Activated CD4-positive, alpha-beta memory T cell treated with anti-CD3 and anti-CD28 coated beads, Interleukin-2, amount 10 ng/mL, durations not matched to agents 7 days and 5 days (primary cell): ENCODE results near the gene CDKN1B. TPM values are rescaled to one million over a fixed set of nuclear protein-coding genes. Genes with fewer than 3 reads are reported as not detected.

Experiments used
- CTCF ChIA-PET: fragments of 350-600 bp; sonication (Branson Sonifier 250); formaldehyde crosslinking; loops from one replicate; lab custom pipeline; 2021; ENCODE audit warnings: antibody characterized with exemption, inconsistent platforms; lab: Charles Lee
- POLR2A ChIA-PET: fragments of 350-600 bp; sonication (Branson Sonifier 250); formaldehyde crosslinking; loops from one replicate; lab custom pipeline; 2021; ENCODE audit warnings: antibody characterized with exemption; lab: Charles Lee
- DNase-seq: peaks from one replicate; pipeline ENCODE4 v3.0.0-alpha.2; 2020
- H3K27ac Mint-ChIP-seq: one replicate; pipeline ENCODE4 v1.8.0; 2021; ENCODE audit warnings: mild to moderate bottlenecking, mixed read lengths
- H3K27me3 Mint-ChIP-seq: one replicate; pipeline ENCODE4 v1.8.0; 2021; ENCODE audit warnings: mixed read lengths
- H3K36me3 Mint-ChIP-seq: one replicate; pipeline ENCODE4 v1.8.0; 2021; ENCODE audit warnings: low read depth, mixed read lengths
- H3K4me1 Mint-ChIP-seq: one replicate; pipeline ENCODE4 v1.8.0; 2021; ENCODE audit warnings: mixed read lengths
- H3K4me3 Mint-ChIP-seq: one replicate; pipeline ENCODE4 v1.8.0; 2021; ENCODE audit warnings: mild to moderate bottlenecking, mixed read lengths
- H3K9me3 Mint-ChIP-seq: one replicate; pipeline ENCODE4 v1.8.0; 2021; ENCODE audit warnings: mixed read lengths
- total RNA-seq, 2 experiments: library from RNA; stranded (reverse); gene quantifications; one replicate each; pipeline ENCODE4 v1.2.3, GENCODE V29; 2021

Gene CDKN1B
- total RNA-seq, 2 experiments from 2014 or later, result 164 to 166 TPM

DNA sequence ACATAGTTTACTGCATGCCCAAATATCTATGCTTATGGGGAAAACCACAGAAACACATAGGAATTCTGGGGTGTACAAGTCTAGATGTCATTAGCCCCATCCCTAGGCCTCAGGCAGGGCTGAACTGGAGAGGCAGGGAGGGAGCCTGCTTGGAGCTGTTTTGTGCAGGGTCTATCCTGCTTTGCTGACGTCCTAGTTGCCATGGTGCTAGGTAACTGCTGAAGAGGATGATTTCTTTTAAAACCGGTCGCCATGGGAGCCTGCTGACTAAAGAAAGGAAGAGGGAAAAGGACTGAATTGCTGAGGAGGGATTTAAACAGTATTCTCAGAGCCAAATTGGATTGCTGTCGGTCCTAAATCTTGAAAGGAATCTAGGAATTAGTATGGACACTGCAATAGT is 31.9 kb upstream of the CDKN1B start:
- Mint-ChIP-seq H3K4me1 (peaks cover 10% of the 10 kb centered on the region), H3K27me3 (no peaks in the 10 kb centered on the region), H3K9me3 (no peaks in the 10 kb centered on the region), H3K4me3 (no peak overlapping the region), H3K36me3 (peaks cover 35% of the 10 kb centered on the region), H3K27ac (no peak overlapping the region)
- ChIA-PET CTCF (no interaction called here), POLR2A (interaction anchor here (0.9 to 1.3 kb wide), 2 partner anchors 10 to 12 kb away, joined by 4 read pairs; no protein-coding TSS in a partner anchor)
- DNase-seq, result no peak

- Mint-ChIP-seq H3K27me3 (no peaks in the 10 kb centered on the region), H3K36me3 (peaks cover 42% of the 10 kb centered on the region), H3K4me1 (peaks cover 20% of the 10 kb centered on the region), H3K9me3 (no peaks in the 10 kb centered on the region), H3K27ac (no peak overlapping the region), H3K4me3 (no peak overlapping the region)
- ChIA-PET POLR2A (no interaction called here), CTCF (no interaction called here)
- DNase-seq, result no peak
These were observed 30.7 kb upstream of the CDKN1B start for GRCh38 chr12:12686472-12686871.

DNA sequence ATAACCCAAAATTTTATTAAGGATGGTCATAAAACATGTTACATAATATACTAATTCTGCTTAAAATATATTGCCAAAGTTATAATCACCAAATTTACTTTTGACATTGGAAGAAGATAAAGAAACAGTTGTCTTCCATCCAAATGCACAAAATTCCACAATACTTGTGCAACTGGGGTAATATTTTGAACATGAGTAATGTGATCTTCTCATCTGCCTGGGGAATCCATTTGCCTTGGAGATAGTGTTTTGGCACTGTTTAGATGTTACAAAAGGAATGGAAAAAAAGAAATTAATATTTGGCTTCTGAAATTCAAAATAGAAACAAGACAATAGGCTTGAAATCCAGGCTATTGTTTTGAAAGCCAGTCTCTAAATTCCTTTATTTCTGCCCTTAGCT is 30.2 kb upstream of the CDKN1B start:
- DNase-seq, result no peak
- Mint-ChIP-seq H3K27me3 (no peaks in the 10 kb centered on the region), H3K36me3 (peaks cover 44% of the 10 kb centered on the region), H3K9me3 (no peaks in the 10 kb centered on the region), H3K4me3 (no peak overlapping the region), H3K4me1 (peaks cover 25% of the 10 kb centered on the region), H3K27ac (no peak overlapping the region)
- ChIA-PET CTCF (interaction anchor here (0.7 to 1.1 kb wide), 2 partner anchors 13 to 184 kb away, joined by 3 read pairs; no protein-coding TSS in a partner anchor), POLR2A (interaction anchor here (0.9 kb wide), 1 partner anchor 9 kb away, joined by 3 read pairs; the partner anchor contains the start of gene GPR19)

GRCh38 chr12:12689647-12690300 is 27.4 kb upstream of the CDKN1B start:
- H3K9me3 Mint-ChIP-seq, result no peaks in the 10 kb centered on the region
- ChIA-PET POLR2A (interaction anchor here (1.0 to 17.8 kb wide), 3 partner anchors 29 to 333 kb away, joined by 3 to 886 read pairs (median 4); partner anchors contain the start of genes BORCS5 and CDKN1B), CTCF (interaction anchor here (0.8 to 1.5 kb wide), 2 partner anchors 28 to 46 kb away, joined by 3 to 9 read pairs; no protein-coding TSS in a partner anchor)
- H3K27me3 Mint-ChIP-seq, result no peaks in the 10 kb centered on the region
- peaks cover 44% of the 10 kb centered on the region for H3K4me1 Mint-ChIP-seq
- no peak overlapping the region for H3K4me3 Mint-ChIP-seq
- H3K36me3 Mint-ChIP-seq, result peaks cover 53% of the 10 kb centered on the region
- no peak for DNase-seq
- no peak overlapping the region for H3K27ac Mint-ChIP-seq

DNA sequence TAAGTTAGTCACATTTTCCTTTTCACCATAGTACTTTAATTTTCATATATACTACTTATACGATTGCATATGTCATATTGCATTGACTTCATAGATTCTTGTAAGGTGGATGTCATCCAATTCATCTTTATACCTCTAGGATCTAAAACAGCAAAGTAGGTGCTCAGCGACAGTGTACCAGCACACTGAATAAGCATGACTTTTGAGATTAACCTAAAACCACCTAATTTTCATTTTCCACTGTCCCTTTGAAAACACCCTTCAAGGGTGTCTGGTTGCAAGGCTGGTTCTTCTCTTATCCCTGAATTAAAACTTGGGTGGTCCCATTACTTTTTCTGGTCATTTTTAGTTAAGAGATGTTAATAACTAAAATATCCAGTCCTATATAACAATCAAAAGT is 25.6 kb upstream of the CDKN1B start:
- Mint-ChIP-seq H3K9me3 (no peaks in the 10 kb centered on the region), H3K4me1 (peaks cover 57% of the 10 kb centered on the region), H3K36me3 (peaks cover 64% of the 10 kb centered on the region), H3K27ac (no peak overlapping the region), H3K27me3 (no peaks in the 10 kb centered on the region), H3K4me3 (no peak overlapping the region)
- ChIA-PET POLR2A (interaction anchor here (17.8 kb wide), 1 partner anchor 27 kb away, joined by 886 read pairs; the partner anchor contains the start of gene CDKN1B), CTCF (no interaction called here)
- DNase-seq, result no peak

- Mint-ChIP-seq H3K4me1 (peaks cover 71% of the 10 kb centered on the region), H3K4me3 (no peak overlapping the region), H3K36me3 (peaks cover 58% of the 10 kb centered on the region), H3K27ac (no peak overlapping the region), H3K9me3 (no peaks in the 10 kb centered on the region), H3K27me3 (no peaks in the 10 kb centered on the region)
- ChIA-PET CTCF (interaction anchor here (0.5 to 3.5 kb wide), 4 partner anchors 12 to 336 kb away, joined by 3 to 15 read pairs (median 4); partner anchors contain the start of gene BORCS5), POLR2A (interaction anchor here (0.8 to 17.8 kb wide), 5 partner anchors 11 to 337 kb away, joined by 3 to 886 read pairs (median 3); partner anchors contain the start of genes BORCS5 and CDKN1B)
- no peak for DNase-seq
These were observed 24.0 kb upstream of the CDKN1B start for GRCh38 chr12:12693111-12693671.

- Mint-ChIP-seq H3K27ac (peak overlapping the region; percentile 100), H3K27me3 (no peaks in the 10 kb centered on the region), H3K4me3 (peak overlapping the region; percentile 83), H3K9me3 (no peaks in the 10 kb centered on the region), H3K4me1 (peaks cover 63% of the 10 kb centered on the region), H3K36me3 (peaks cover 40% of the 10 kb centered on the region)
- peak; percentile 93 for DNase-seq
- ChIA-PET CTCF (interaction anchor here (0.5 to 7.6 kb wide), 13 partner anchors 15 to 339 kb away, joined by 3 to 61 read pairs (median 5); partner anchors contain the start of genes BORCS5 and CDKN1B), POLR2A (interaction anchor here (0.5 to 17.8 kb wide), 42 partner anchors 9 to 347 kb away, joined by 3 to 886 read pairs (median 5); partner anchors contain the start of genes BORCS5, CDKN1B, CREBL2 and DUSP16)
These were observed 20.4 kb upstream of the CDKN1B start for GRCh38 chr12:12696562-12697383.

DNA sequence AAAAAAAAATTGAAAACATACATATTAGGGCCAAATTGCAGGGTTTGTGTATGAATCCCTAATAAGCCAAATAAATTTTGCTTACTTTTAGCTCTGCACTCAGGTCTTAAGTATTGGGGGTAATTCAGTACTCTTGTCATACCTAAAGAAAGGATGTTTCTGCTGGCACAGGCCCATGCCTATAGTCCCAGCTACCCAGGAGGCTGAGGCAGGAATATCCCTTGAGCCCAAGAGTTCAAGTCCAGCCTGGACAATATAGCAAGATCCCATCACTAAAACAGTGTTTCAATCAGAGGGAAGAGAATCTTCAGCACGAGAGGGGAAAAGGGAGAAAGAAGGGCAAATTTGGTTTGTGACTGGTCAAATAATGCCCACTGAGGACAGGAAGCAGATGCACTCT is 17.8 kb upstream of the CDKN1B start:
- CTCF ChIA-PET, result interaction anchor here (0.8 to 7.6 kb wide), 4 partner anchors 16 to 337 kb away, joined by 3 to 61 read pairs (median 10); partner anchors contain the start of gene CDKN1B
- Mint-ChIP-seq H3K4me3 (no peak overlapping the region), H3K4me1 (peaks cover 58% of the 10 kb centered on the region), H3K27ac (peak overlapping the region; percentile 17), H3K36me3 (peaks cover 26% of the 10 kb centered on the region), H3K9me3 (no peaks in the 10 kb centered on the region), H3K27me3 (no peaks in the 10 kb centered on the region)
- DNase-seq, result no peak
- POLR2A ChIA-PET, result interaction anchor here (2.1 to 17.8 kb wide), 6 partner anchors 19 to 342 kb away, joined by 6 to 886 read pairs (median 68); partner anchors contain the start of genes BORCS5, CDKN1B and CREBL2

GRCh38 chr12:12700254-12700653 is 16.9 kb upstream of the CDKN1B start:
- no peak overlapping the region for H3K27ac Mint-ChIP-seq
- ChIA-PET CTCF (interaction anchor here (0.7 to 7.6 kb wide), 6 partner anchors 13 to 372 kb away, joined by 3 to 61 read pairs (median 3); partner anchors contain the start of gene CDKN1B), POLR2A (interaction anchor here (0.6 to 17.8 kb wide), 6 partner anchors 18 to 343 kb away, joined by 3 to 886 read pairs (median 30); partner anchors contain the start of genes BORCS5 and CDKN1B)
- H3K4me1 Mint-ChIP-seq, result peaks cover 58% of the 10 kb centered on the region
- no peaks in the 10 kb centered on the region for H3K27me3 Mint-ChIP-seq
- no peaks in the 10 kb centered on the region for H3K9me3 Mint-ChIP-seq
- peaks cover 23% of the 10 kb centered on the region for H3K36me3 Mint-ChIP-seq
- H3K4me3 Mint-ChIP-seq, result no peak overlapping the region
- no peak for DNase-seq

- Mint-ChIP-seq H3K4me3 (no peak overlapping the region), H3K36me3 (peaks cover 15% of the 10 kb centered on the region), H3K4me1 (peaks cover 49% of the 10 kb centered on the region), H3K9me3 (no peaks in the 10 kb centered on the region), H3K27me3 (no peaks in the 10 kb centered on the region), H3K27ac (no peak overlapping the region)
- DNase-seq, result no peak
- ChIA-PET CTCF (interaction anchor here (0.7 to 7.6 kb wide), 4 partner anchors 14 to 324 kb away, joined by 3 to 61 read pairs (median 6); partner anchors contain the start of gene CDKN1B), POLR2A (interaction anchor here (2.1 to 17.8 kb wide), 3 partner anchors 17 to 344 kb away, joined by 4 to 886 read pairs (median 6); partner anchors contain the start of genes BORCS5 and CDKN1B)
These were observed 15.7 kb upstream of the CDKN1B start for GRCh38 chr12:12701457-12701856.

- H3K9me3 Mint-ChIP-seq, result no peaks in the 10 kb centered on the region
- CTCF ChIA-PET, result interaction anchor here (0.6 to 1.5 kb wide), 6 partner anchors 10 to 359 kb away, joined by 3 to 7 read pairs (median 4); no protein-coding TSS in a partner anchor
- peaks cover 14% of the 10 kb centered on the region for H3K36me3 Mint-ChIP-seq
- peaks cover 27% of the 10 kb centered on the region for H3K4me1 Mint-ChIP-seq
- no peaks in the 10 kb centered on the region for H3K27me3 Mint-ChIP-seq
- POLR2A ChIA-PET, result interaction anchor here (0.8 to 17.8 kb wide), 7 partner anchors 7 to 347 kb away, joined by 3 to 886 read pairs (median 3); partner anchors contain the start of gene CDKN1B
- no peak overlapping the region for H3K27ac Mint-ChIP-seq
- H3K4me3 Mint-ChIP-seq, result no peak overlapping the region
- no peak for DNase-seq
These were observed 12.5 kb upstream of the CDKN1B start for GRCh38 chr12:12704593-12705230.
